Suprapubic skin (tissue), 3 donors: ENCODE data around the gene LUC7L.

Experiments
- EP300 ChIP-seq: sonication (generic); formaldehyde crosslinking; IDR thresholded peaks from one replicate; pipeline ENCODE4 v1.6.1; 2017; ENCODE audit warnings: antibody characterized with exemption
- POLR2A ChIP-seq, 2 donors: fragments of 450-650 bp; IDR thresholded peaks; one replicate each; pipeline ENCODE4 v1.6.1; 2017; ENCODE audit warnings: antibody characterized with exemption in 2 of 2, mild to moderate bottlenecking in 2 of 2, moderate library complexity in 2 of 2
- TF ChIP-seq, protein P1 (sequence below), 2 donors: fragments of 200-600 bp in 1 of 2; fragments of 450-650 bp in 1 of 2; sonication (generic) in 1 of 2; IDR thresholded peaks; one replicate each; pipeline ENCODE4 v1.5.1; 2016 to 2019; ENCODE audit warnings: antibody characterized with exemption in 2 of 2, mild to moderate bottlenecking in 1 of 2, moderate library complexity in 1 of 2

- TF ChIP-seq, protein P1, sequence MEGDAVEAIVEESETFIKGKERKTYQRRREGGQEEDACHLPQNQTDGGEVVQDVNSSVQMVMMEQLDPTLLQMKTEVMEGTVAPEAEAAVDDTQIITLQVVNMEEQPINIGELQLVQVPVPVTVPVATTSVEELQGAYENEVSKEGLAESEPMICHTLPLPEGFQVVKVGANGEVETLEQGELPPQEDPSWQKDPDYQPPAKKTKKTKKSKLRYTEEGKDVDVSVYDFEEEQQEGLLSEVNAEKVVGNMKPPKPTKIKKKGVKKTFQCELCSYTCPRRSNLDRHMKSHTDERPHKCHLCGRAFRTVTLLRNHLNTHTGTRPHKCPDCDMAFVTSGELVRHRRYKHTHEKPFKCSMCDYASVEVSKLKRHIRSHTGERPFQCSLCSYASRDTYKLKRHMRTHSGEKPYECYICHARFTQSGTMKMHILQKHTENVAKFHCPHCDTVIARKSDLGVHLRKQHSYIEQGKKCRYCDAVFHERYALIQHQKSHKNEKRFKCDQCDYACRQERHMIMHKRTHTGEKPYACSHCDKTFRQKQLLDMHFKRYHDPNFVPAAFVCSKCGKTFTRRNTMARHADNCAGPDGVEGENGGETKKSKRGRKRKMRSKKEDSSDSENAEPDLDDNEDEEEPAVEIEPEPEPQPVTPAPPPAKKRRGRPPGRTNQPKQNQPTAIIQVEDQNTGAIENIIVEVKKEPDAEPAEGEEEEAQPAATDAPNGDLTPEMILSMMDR (IDR thresholded peaks at IDR 0.05), result no peak
- TF ChIP-seq EP300 (no peak), POLR2A (IDR thresholded peaks at IDR 0.05) (no peak)
Measured at GRCh38 chr16:254461-254860, 25.2 kb upstream of the LUC7L start.
